Measurements from ENCODE around the gene ABCC4. TPM values are rescaled to one million over a fixed set of nuclear protein-coding genes. Genes with fewer than 3 reads are reported as not detected.

The ABCC4 gene
- total and polyA plus RNA-seq, 2 of the 13 experiments (the other 11 are each of a cell fraction or from before 2014, with no cell fraction given), result 4.2 to 11.3 TPM

DNA sequence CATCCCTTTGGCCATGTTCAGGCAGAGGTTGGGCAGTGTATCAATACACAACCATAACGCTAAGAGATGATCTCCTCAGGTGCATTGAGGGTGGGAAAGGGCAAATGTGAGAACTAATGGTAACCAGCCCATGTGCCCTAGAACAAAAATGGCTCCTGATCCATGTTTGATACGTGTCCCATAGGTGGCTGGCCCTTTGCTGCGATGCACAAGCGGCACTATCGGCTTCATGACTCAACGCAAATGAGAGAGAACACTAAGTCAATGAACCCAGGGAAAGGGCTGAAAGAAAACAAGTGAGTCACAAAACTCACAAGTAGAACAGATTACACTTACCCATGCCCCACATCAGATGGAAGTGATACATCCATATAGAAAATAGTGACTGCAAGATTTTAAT is 201.7 kb downstream of the ABCC4 start (continued):
- TF ChIP-seq ZBTB39 (CRISPR knock-in tag; IDR thresholded peaks at IDR 0.05) (no peak), ATF7-NPFF (CRISPR knock-in tag; IDR thresholded peaks at IDR 0.05; ENCODE audit: low read depth) (no peak), PRDM15 (CRISPR knock-in tag; IDR thresholded peaks at IDR 0.05) (no peak), FOSL1 (CRISPR knock-in tag; IDR thresholded peaks at IDR 0.05; ENCODE audit: borderline replicate concordance) (no peak), RAD21 (CRISPR knock-in tag; IDR thresholded peaks at IDR 0.05) (no peak), SMARCE1 (IDR thresholded peaks at IDR 0.05; ENCODE audit: borderline replicate concordance) (no peak)

GRCh38 chr13:95098916-95099315 is 202.3 kb downstream of the ABCC4 start:
- WGBS (ENCODE audit: low lambda C conversion rate), result 93% methylated on average over 2 of the region's 2 CpGs
- POLR2A ChIA-PET, result no interaction called here
- H3K9ac ChIP-seq (ENCODE audit: insufficient read depth, low read depth, low read length), result no peak overlapping the region
- ATAC-seq (no peak), DNase-seq (ENCODE audit: low spot score) (no peak), FAIRE-seq (no peak)
- H3K4me3 ChIP-seq (replicated peaks in 1 of 3; ENCODE audit: insufficient read depth in 1 of 3, low read depth in 2 of 3, low read length in 3 of 3), result no peak overlapping the region
- H3K4me1 ChIP-seq (ENCODE audit: insufficient read depth, low read length), result no peaks in the 10 kb centered on the region
- CTCF ChIA-PET (ENCODE audit: low intra/inter-chr PET ratio, low total read pairs), result no interaction called here
- no TSS peak for BruUV-seq (replicated peaks)
- no peaks in the 10 kb centered on the region for H3K36me3 ChIP-seq (replicated peaks in 1 of 2; ENCODE audit: control insufficient read depth in 1 of 2, insufficient read depth in 2 of 2, low read length in 2 of 2)
- in situ Hi-C loops (cut with HindIII; ENCODE audit: extremely low pct_ligation_motif_present, low pct_unique_long_range_greater_than_20kb), result no loop called here
- intact Hi-C loops (cut with micrococcal nuclease; ENCODE audit: unreplicated experiment), result no loop called here
- H3K4me2 ChIP-seq (ENCODE audit: low read depth, low read length), result no peak overlapping the region
- no peak overlapping the region for H2AFZ ChIP-seq (ENCODE audit: low read length)
- no peaks in the 10 kb centered on the region for H4K20me1 ChIP-seq (ENCODE audit: insufficient read depth, low read length)
- H3K27me3 ChIP-seq (ENCODE audit: control insufficient read depth in 1 of 2, insufficient read depth in 2 of 2, low read length in 2 of 2), result no peaks in the 10 kb centered on the region
- H3K9me3 ChIP-seq (ENCODE audit: low read length), result no peaks in the 10 kb centered on the region
- no peaks in the 10 kb centered on the region for H3K79me2 ChIP-seq (ENCODE audit: insufficient read depth, low read length)
- H3K27ac ChIP-seq (ENCODE audit: extremely low read length, insufficient read depth, low read length), result no peak overlapping the region
- TF ChIP-seq, protein P1, sequence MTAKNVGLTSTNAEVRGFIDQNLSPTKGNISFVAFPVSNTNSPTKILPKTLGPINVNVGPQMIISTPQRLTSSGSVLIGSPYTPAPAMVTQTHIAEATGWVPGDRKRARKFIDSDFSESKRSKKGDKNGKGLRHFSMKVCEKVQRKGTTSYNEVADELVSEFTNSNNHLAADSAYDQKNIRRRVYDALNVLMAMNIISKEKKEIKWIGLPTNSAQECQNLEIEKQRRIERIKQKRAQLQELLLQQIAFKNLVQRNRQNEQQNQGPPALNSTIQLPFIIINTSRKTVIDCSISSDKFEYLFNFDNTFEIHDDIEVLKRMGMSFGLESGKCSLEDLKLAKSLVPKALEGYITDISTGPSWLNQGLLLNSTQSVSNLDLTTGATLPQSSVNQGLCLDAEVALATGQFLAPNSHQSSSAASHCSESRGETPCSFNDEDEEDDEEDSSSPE (CRISPR knock-in tag; IDR thresholded peaks at IDR 0.05), result no peak
- TF ChIP-seq ZBTB20 (CRISPR knock-in tag; IDR thresholded peaks at IDR 0.05; ENCODE audit: borderline replicate concordance, low read depth) (no peak), PHF21A (CRISPR knock-in tag; IDR thresholded peaks at IDR 0.05) (no peak), HOXA5 (CRISPR knock-in tag; IDR thresholded peaks at IDR 0.05) (no peak), ZNF777 (CRISPR knock-in tag; IDR thresholded peaks at IDR 0.05) (no peak), SP4 (CRISPR knock-in tag; IDR thresholded peaks at IDR 0.05) (no peak), RBAK (CRISPR knock-in tag; IDR thresholded peaks at IDR 0.05) (no peak), ARNTL (CRISPR knock-in tag; IDR thresholded peaks at IDR 0.05) (no peak), CCDC6 (CRISPR knock-in tag; IDR thresholded peaks at IDR 0.05) (no peak), STAT5B (CRISPR knock-in tag; IDR thresholded peaks at IDR 0.05) (no peak)

Measured in HepG2 (cell line).